Measurements from ENCODE around the gene SMOC2.

The SMOC2 gene

DNA sequence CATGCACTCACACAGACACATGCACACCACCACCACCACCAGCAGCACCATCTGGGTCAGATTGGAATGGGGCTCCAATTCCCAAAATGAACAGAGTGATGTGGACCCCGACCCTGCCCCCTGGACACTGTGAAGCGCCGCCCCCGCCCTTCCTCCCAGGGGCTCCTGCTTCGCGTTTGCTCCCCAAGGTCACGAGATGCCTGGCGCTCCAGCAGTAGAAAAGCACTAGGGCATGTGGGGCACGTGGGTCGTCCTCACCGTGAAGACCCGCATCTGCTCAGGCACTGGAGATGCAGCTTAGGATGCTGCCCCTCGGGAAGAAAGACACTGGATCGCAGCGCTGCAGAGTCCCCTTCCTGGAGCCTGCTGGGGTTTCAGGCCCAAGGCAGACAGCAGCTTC is 184.0 kb downstream of the SMOC2 start:
- no peak for DNase-seq (ENCODE audit: low read depth)

DNA sequence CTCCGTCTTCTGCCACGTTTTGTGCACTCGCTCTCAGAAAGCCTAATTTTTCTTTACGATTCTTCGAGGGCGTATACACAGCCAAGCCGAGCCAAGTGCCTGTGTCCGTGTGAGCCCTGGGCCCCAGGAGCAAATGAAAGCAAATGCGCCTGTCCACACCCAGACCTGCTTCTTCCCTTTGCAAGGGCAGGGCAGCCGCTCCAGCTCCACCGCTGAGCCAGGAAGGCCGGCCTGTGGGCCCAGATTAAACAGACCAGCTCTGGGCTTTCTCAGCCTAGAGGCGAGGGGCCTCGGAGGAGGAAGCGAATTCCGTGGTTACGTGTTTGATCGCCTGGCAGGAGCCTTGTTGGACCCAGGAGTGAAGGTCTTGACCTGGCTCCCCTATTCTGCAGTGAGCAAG is 184.6 kb downstream of the SMOC2 start:
- no peak for DNase-seq (ENCODE audit: low read depth)

DNA sequence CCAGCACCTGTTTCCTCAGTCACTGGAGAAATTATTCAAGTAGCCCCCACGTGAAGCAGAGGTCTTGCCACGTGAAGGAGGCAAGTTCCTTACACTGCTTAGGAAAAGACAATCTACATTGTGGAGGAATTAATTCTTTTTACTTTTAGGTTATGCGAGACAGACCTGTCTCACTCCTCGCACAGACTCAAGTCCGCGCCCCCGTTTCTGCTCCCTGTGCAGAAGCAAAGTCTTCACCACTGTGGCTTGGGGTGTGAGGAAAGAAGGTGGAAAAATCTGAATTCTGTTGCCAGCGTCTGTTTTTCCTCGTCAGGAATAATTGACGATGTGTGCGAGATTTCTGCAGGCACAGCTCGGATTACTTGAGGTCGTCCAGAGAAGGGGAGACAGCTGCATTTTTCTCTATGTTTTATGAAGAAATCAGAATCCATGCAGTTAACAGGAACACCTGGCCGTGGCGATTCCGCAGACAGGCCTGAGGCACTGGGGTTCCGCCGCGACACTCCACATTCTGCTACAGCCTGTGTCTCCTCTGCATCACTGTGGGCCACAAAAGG is 185.1 kb downstream of the SMOC2 start:
- no peak for DNase-seq (ENCODE audit: low read depth)

DNA sequence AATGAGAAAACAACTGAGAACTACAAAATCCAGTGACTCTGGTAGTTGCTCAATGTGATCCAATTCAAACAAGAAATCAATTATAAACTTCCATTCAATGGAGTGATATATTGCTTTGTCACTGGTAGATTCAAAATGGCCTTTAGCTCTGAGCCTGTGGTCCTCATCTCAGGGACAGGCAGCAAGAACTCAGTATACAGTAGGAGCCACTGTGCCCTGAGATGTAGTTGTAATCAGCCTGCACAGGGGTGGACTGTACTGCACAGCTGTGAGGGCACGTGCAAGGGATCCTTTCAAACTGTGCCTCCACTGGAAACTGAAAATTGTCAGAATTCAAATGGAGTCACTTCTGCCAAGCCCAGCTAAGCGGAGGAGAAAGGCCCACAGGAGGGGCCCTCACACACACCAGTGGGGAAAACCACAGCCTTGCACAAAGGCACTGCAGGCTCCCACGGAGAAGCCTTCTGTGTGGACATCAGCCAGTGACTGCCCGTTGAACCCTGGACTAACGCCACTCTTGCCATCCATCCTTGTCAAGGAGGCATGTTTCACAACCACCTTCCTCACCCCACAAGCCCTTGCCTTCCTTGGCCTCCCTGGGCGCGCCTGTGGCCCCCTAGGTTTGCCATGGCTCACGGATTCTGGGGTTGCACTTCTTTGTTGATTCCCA is 186.7 kb downstream of the SMOC2 start:
- no peak for DNase-seq (ENCODE audit: low read depth)

DNA sequence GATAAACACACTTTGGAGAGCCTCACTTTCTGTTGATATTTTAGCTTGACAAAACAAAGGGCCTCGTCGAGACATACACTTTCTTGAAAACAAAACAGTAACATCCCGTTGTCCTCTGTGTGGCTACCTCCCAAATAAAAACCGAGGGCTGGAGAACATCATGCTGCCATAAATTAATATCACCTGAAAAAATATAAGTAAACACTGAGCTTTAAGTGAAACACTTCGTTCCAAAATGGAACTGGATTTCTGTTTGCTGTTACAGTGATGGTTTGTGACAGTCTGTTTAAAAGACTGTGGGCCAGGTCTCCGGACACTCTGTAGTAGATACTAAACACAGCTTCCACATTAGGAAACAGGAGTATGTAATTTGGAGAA is 187.2 kb downstream of the SMOC2 start:
- DNase-seq (ENCODE audit: low read depth) = no peak

DNA sequence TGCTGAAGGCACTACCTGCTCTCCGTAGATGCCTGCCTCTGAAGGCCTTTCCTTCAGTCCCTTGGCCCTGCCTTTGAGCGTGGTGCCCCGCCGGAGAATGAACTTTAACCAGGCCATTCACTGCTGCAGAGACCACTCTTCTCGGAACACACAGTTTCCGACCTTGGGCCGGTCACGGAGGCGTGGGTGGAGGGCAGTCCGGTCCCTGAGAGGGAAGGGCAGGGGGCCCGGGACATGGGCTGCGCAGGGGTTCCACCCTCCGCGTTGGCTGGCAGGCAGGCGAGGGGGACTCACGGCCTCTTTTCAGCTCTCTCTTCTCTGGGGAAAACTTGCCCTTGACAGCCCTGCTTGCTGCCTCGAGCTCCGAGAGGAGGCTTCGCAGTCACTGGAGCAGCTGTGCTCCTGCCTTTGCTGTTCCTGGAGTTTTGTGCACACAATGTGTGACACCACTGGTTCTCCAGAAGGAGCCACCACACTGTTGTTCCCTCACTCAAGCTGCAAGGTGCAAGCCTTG is 187.8 kb downstream of the SMOC2 start:
- DNase-seq (ENCODE audit: low read depth) = no peak

DNA sequence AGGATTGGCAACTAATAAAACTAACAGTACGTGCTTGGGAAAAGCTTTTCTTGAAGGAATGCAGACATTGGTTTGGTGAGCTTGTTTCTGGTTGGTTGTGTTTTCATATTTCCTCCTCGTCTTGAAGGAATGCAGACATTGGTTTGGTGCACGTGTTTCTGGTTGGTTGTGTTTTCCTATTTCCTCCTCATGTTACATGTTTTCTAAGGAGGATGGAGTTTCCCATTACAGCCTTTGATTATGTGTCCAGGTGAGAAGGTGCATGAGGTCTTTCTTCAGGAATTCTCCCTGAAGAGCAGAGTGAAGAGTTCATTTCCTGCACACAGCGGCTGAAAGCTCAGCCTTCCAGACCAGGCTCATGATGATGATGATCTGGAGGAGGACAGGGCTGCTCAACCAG is 190.6 kb downstream of the SMOC2 start:
- no peak for DNase-seq (ENCODE audit: low read depth)

DNA sequence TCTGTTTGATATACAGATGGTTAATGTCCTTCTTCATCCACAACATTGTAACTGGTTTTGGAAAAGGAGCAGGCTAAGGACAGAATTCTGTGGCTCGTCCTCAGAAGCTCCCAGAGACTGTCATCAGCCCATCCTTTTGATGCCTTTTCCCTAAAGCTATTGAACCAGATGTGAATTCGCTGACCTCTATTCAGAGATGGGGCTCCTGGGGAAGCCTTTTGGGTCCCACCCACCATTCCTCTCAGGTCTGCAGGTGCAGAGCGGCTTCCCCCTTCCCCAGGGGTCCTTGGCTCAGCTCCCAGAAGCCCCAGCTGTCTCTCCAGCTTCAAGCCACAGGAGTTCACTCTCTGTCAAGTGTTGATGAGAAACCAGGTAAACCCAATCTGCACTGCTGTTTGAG is 191.7 kb downstream of the SMOC2 start:
- DNase-seq (ENCODE audit: low read depth) = no peak

DNA sequence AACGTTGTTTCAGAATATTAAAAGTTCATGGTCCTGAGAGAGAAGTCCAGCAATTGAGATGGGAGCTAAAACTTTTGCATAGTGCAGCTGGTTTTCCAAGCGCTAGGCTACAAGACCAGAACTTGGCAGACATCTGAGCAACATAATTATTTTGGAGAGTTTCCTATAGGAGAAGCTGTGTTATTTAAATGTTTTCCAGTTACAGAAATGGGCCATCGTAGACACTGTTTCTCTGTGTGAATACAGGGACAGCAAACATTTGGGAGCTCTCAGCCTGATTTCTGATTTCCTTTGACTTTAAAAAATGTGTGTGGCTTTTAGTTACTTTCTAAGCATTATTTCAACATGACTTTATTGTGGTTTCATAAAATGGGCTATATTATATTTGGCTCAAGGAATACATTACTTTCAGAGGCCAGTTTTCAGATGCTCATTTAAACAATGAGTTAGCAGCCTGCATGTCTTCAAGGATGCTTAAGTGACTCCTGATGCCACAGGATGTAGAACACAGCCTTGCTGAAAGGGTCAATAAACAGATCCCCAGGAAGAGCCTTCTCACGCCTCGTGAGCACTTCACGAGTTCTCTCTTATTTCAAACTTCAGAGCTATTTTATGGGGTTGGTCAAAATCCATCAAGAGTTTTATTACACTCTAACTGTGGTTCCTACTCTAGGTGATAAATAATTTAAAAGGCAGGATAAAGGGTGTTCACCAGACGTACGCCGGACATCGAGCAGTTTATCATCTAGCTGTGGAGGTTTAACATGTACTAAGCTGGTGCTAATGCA is 193.8 kb downstream of the SMOC2 start:
- DNase-seq (ENCODE audit: low read depth) = no peak

DNA sequence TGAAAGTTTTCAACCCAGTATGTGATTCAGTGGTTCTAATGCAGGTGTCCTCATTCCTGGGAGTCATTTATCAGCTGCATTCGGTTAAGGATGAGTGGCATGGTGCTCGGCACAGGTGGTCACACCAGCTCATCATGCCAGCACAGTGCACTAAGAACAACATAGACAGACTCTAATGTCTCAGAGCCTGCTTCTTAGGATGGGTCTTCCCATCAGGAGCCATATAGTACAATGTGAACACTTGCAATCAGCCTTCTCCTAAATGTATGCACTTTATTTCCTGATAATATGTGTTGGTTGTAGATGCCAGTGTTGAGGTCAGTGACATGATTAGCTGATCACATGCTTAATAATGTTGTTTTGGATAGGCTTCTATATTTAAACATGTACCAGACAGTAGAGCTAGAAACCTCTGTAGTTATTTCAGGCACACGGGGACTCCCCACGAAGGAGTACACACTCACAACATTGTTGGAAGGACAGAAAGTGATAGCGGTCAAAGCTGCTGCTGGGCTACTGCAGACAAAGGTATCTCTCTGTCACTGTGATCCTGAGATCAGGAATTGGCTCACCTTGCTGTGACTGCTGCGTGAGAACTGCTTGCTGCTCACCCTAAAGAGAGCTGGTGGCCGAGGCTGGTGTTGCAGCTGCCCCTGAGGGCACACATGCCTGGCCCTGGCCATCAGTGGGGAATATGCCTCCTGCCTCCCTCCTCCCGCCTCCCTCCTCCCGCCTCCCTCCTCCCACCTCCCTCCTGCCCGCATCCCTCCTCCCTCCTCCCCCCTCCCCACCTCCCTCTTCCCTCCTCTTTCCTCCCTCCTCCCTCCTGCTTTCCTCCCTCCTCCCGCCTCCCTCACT is 195.4 kb downstream of the SMOC2 start:
- no peak for DNase-seq (ENCODE audit: low read depth)

DNA sequence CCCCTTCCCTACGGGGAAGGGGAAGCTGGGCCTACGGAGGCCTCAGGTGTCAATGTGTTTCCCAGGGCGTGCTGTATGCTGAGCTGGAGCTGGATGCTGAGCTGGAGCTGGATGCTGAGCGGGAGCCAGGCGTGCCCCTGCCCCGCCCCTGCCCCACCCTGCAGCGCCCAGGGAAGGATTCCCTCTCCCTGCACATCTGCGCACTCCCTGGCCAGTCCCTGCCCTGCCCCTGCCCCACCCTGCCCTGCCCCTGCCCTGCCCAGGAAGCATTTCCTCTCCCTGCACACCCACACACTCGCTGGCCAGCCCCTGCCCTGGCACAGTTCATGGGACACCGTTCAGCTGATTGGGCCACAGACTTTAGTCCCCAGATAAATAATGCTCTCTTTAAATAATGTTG is 196.8 kb downstream of the SMOC2 start:
- no peak for DNase-seq (ENCODE audit: low read depth)

DNA sequence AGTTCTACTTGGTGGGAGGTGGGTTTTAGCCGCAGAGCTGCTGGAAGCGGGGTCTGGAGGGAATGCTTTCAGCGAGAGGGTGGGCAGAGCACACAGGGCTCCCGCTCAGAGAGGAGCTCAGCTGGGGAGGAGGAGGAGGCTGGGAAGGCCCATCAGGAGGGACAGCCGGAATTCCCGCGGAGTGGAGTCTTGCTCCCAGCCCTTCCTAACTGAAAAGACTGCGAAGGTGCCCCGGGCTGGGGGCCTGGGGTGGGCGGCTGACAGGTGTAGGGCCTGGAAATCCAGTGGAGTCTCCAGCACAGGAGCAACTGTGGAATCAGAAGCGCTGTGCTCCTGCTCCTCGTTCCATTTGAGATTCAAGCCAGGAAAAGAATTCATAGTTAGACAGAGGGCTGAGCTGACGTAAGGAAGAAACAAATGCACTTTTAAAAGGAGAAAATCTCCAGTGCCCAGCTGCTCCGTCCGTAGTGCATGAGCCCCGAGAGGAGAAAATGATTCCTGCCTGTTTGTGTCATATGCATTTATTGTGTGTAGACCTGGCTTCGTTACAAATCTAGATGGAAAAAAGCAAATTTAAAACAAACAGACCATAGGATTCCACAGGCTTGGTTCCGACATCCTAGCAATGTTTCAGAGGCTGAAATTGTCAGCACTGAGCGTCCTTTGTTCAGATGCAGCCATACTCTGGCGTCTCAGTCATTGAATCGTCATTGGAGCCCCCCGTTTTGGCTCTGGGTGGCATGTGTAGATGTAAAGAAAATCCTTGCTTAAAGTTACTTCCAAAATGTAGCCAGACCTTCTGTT is 197.7 kb downstream of the SMOC2 start:
- DNase-seq (ENCODE audit: low read depth) = no peak

DNA sequence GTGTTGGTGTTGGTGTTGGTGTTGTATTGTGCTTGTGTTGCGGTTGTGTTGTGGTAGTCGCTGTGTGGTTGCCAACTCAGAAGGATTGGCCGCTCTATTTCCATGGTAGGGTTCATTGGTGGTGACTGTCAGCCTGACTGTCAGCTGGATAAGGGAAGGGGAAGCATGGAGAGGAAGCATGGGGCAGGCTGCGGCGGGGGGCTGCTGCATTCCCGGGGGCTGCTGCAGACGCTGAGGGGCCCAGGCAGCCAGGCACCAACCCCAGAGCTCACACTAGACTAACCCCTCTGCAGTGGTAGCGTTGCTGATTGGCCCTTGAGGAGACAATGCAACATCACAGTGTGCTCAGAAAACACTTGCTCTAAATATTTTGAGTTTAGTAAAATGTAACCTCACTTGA is 199.2 kb downstream of the SMOC2 start:
- no peak for DNase-seq (ENCODE audit: low read depth)

DNA sequence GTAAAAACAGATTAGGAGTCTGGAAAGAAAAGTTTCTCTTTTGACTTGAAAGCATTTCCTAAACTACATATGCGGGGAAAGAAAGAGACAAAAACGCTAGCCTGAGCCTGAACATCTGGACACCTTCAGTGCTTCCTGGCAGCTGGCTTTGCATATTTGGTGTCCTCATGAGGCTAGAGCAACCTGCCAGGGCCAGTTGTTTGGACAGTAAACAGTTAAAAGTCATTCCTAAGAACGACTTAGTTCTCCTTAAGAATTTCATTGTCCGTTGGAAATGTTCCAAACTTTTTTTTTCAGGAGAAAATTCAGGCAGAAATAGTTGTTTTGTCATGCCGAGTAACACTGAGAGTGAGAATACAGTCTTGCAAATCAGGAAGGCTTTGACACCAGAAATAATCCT is 199.8 kb downstream of the SMOC2 start:
- DNase-seq (ENCODE audit: low read depth) = no peak

DNA sequence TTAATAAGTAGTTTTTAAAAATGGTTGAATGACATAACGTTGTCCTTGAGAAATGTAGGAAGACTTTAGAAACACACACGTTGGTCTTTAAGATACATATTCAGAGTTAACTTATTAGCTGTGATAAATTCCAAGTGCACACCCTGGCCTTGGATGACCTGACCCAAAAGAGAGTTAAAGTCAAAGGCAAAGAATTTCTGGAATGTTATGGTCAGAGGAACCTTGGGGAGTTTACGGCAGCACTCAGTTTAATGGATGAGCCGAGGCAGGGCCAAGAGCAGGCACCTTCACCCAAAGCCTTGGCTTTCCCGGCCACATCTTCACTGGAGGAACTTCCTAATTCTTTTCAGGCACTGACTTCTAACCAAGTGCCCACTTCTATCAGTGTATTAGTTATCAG is 200.5 kb downstream of the SMOC2 start:
- DNase-seq (ENCODE audit: low read depth) = no peak

DNA sequence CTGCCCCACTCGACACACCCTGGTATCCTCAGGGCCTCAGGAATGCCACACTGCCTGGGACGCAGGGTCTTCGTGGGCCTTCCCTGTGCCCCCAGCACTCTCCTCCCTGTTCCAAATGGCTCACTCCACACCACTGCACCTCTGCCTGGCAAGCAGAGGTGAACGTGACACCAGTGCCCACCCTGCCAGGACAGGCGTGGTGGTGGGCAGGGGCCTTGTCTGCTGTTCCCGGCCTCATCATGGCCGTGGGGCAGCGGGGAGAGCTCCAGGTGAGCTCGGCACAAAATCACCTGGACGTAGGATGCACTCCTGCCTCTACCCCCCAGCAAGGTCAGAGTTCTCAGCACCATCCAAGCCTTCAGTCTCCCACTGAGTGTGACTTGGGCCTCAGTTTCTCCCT is 202.4 kb downstream of the SMOC2 start:
- no peak for DNase-seq (ENCODE audit: low read depth)

DNA sequence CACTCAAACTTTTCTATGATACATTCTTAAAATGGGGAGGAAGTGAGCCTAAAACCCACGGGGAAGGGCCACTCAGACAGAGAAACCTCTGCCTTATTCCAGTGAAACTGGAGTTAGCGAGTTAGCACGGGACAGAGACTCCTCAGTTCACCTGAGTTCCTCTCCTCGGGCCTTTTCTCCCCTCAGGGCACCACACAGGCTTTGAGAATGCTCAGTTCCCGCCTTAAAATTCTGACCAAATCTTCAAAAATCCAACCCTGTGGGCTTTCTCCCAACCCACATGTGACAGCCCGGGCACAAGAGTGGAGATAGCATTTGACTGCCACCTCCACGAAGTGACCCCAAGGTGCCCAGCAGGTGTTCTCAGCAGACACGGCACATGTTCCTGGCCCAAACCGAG is 204.3 kb downstream of the SMOC2 start:
- no peak for DNase-seq (ENCODE audit: low read depth)

DNA sequence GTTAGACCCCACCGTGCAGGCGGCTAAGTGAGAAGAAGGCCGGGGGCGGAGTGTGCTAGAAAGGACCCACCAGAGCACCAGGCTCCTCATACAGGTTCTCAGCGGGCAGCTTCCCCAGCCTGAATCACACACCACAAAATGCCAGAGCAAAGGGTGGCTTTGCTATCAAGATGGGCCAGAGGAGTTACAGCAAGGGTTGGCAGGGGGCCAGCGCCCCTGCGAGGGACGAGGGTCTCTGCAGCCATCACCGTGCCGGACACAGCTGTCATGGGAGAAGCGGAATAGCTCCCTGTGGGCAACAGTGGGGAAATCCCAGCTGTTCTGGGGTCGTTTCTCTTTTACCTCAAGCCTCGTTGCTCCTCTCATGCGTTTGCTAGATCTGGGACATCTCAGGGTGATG is 206.3 kb downstream of the SMOC2 start:
- no peak for DNase-seq (ENCODE audit: low read depth)

DNA sequence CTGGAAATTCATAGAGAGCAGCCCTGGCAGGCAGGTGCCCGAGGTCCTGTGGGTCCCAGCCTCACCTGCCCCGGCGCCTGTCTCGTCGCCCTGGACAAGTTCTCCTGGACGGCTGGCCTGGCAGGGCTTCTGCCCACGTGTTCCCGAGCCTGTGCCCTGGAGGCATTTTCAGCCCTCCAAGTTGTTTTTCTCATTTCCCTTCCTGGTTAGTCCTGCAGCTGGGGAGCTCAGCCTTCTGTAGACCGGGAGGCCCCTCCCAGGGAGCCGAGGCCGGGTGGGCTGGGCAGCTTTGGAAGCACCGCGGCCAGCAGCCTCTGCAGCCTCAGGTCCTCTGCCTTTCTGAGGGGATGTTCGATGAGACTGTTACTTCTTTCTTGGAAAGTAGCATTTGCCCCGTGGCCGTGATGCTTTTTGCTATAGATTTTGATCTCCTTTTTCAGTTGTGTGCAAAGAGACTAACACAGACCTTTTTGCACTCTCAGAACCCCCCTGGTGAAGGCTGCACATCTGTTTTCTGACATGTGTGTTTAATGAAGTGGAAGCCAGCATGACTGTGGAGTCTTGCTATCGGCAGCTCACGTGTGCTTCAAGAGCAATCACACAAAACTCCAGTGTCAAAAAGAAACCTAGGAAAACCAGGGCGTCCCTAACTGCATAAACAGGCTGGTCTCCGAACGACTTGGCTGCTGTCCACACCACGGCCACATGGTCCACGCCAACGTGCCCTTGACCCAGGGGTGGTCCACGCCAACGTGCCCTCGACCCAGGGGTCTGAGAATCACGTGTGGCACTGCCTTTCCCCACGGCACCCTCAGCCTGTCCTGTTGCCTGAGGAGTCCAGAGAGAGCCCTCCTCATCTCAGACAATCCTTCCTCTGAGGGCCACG is 207.5 kb downstream of the SMOC2 start:
- no peak for DNase-seq (ENCODE audit: low read depth)

DNA sequence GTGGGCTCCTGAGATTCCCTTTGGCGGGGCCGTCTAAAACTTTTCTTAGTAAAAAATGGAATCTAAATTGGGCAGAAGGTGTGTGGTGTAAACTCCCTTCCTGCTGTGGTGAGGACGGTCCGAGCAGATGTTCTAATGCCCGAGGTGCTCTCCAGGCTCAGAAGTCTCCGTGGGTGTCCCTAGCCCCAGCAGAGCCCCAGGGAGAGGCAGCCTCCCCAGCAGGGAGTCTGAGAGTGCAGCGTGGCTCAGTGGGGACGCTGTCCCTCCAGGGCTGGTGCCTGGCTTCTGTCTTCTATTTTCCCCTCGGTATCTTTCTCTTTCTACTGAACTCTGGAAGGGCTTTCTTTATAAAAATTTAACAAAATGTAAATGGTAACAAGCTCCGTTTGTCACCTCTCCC is 208.2 kb downstream of the SMOC2 start:
- DNase-seq (ENCODE audit: low read depth) = no peak
